Measurements from ENCODE around the gene FBN3. TPM values are rescaled to one million over a fixed set of nuclear protein-coding genes. Genes with fewer than 3 reads are reported as not detected.

The FBN3 gene
- total RNA-seq, 4 donors from 2014 or later: 0.15 TPM; not detected in 3

GRCh38 chr19:8131517-8131916 is 17.9 kb downstream of the FBN3 start:
- H3K4me3 ChIP-seq: no peak overlapping the region
- H3K27ac ChIP-seq: no peak overlapping the region
- no peak for DNase-seq
- no peak for TF ChIP-seq POLR2A (IDR thresholded peaks at IDR 0.05)
- TF ChIP-seq CTCF (IDR thresholded peaks at IDR 0.05 in 4 of 5, conservative IDR thresholded peaks at IDR 0.05 in 1 of 5): no peak
- H3K9me3 ChIP-seq: no peaks in the 10 kb centered on the region
- no peak for ATAC-seq
- in situ Hi-C loops (cut with MboI; ENCODE audit: low sequenced_read_pairs in 4 of 4) (no loop called here), intact Hi-C loops (cut with DNase I; ENCODE audit: low total_unique reads) (no loop called here)
- no peaks in the 10 kb centered on the region for H3K27me3 ChIP-seq
- no peaks in the 10 kb centered on the region for H3K4me1 ChIP-seq
- H3K36me3 ChIP-seq: no peaks in the 10 kb centered on the region

- H3K36me3 ChIP-seq: no peaks in the 10 kb centered on the region
- H3K27me3 ChIP-seq: no peaks in the 10 kb centered on the region
- intact Hi-C loops (cut with DNase I; ENCODE audit: low total_unique reads) (no loop called here), in situ Hi-C loops (cut with MboI; ENCODE audit: low sequenced_read_pairs in 4 of 4) (no loop called here)
- H3K9me3 ChIP-seq: no peaks in the 10 kb centered on the region
- no peak overlapping the region for H3K4me3 ChIP-seq
- H3K4me1 ChIP-seq: no peaks in the 10 kb centered on the region
- H3K27ac ChIP-seq: no peak overlapping the region
- TF ChIP-seq POLR2A (IDR thresholded peaks at IDR 0.05) (no peak), CTCF (IDR thresholded peaks at IDR 0.05 in 4 of 5, conservative IDR thresholded peaks at IDR 0.05 in 1 of 5) (no peak)
- ATAC-seq (no peak), DNase-seq (no peak)
Measured at GRCh38 chr19:8129061-8129618, 20.3 kb downstream of the FBN3 start.

- in situ Hi-C loops (cut with MboI; ENCODE audit: low sequenced_read_pairs in 4 of 4) (no loop called here), intact Hi-C loops (cut with DNase I; ENCODE audit: low total_unique reads) (no loop called here)
- H3K27me3 ChIP-seq: no peaks in the 10 kb centered on the region
Measured at GRCh38 chr19:8128551-8128950, 20.8 kb downstream of the FBN3 start.

GRCh38 chr19:8127311-8127710 is 22.1 kb downstream of the FBN3 start:
- Histone ChIP-seq H3K27me3 (no peaks in the 10 kb centered on the region), H3K36me3 (no peaks in the 10 kb centered on the region), H3K4me1 (no peaks in the 10 kb centered on the region), H3K27ac (no peak overlapping the region), H3K4me3 (no peak overlapping the region), H3K9me3 (no peaks in the 10 kb centered on the region)
- intact Hi-C loops (cut with DNase I; ENCODE audit: low total_unique reads) (no loop called here), in situ Hi-C loops (cut with MboI; ENCODE audit: low sequenced_read_pairs in 4 of 4) (no loop called here)
- TF ChIP-seq POLR2A (IDR thresholded peaks at IDR 0.05) (no peak), CTCF (IDR thresholded peaks at IDR 0.05 in 4 of 5, conservative IDR thresholded peaks at IDR 0.05 in 1 of 5) (no peak)
- ATAC-seq: no peak
- no peak for DNase-seq

More at GRCh38 chr19:8128551-8128950, 20.8 kb downstream of the FBN3 start:
- ATAC-seq (no peak), DNase-seq (no peak)
- Histone ChIP-seq H3K36me3 (no peaks in the 10 kb centered on the region), H3K4me3 (no peak overlapping the region), H3K4me1 (no peaks in the 10 kb centered on the region), H3K9me3 (no peaks in the 10 kb centered on the region), H3K27ac (no peak overlapping the region)
- TF ChIP-seq CTCF (IDR thresholded peaks at IDR 0.05 in 4 of 5, conservative IDR thresholded peaks at IDR 0.05 in 1 of 5) (no peak), POLR2A (IDR thresholded peaks at IDR 0.05) (no peak)

GRCh38 chr19:8126511-8126910 is 22.9 kb downstream of the FBN3 start:
- in situ Hi-C loops (cut with MboI; ENCODE audit: low sequenced_read_pairs in 4 of 4) (no loop called here), intact Hi-C loops (cut with DNase I; ENCODE audit: low total_unique reads) (no loop called here)
- no peaks in the 10 kb centered on the region for H3K27me3 ChIP-seq
- no peak for TF ChIP-seq CTCF (IDR thresholded peaks at IDR 0.05 in 4 of 5, conservative IDR thresholded peaks at IDR 0.05 in 1 of 5)
- no peak for TF ChIP-seq POLR2A (IDR thresholded peaks at IDR 0.05)
- ATAC-seq: no peak
- H3K36me3 ChIP-seq: no peaks in the 10 kb centered on the region
- H3K4me3 ChIP-seq: no peak overlapping the region
- no peak for DNase-seq
- no peaks in the 10 kb centered on the region for H3K4me1 ChIP-seq
- H3K9me3 ChIP-seq: no peaks in the 10 kb centered on the region
- no peak overlapping the region for H3K27ac ChIP-seq

All from gastrocnemius medialis (tissue), 4 donors.